Astrocyte of the cerebellum (primary cell): ENCODE data around the gene KLK14.

ENCODE experiments used
- DNase-seq: peaks from one replicate; pipeline ENCODE4 v3.0.0-alpha.2; 2011; ENCODE audit warnings: low read depth
- H3K4me3 ChIP-seq: 2 replicates; pipeline ENCODE4 v1.5.1; 2011; ENCODE audit warnings: mild to moderate bottlenecking, low read depth, low read length, moderate library complexity
- CTCF ChIP-seq: IDR thresholded peaks from 2 replicates; pipeline ENCODE4 v1.5.1; 2012; ENCODE audit warnings: low read length, low read depth, moderate library complexity, mild to moderate bottlenecking; ENCODE audit errors: missing control alignments
- in situ Hi-C: cut with HindIII; loops from 2 replicates; pipeline ENCODE4 v1.10.0; 2017; ENCODE audit warnings: low sequenced_read_pairs

The KLK14 gene

GRCh38 chr19:51111606-51112005, 28.9 kb upstream of the KLK14 start:
- in situ Hi-C loops: no loop called here
- peak; percentile 16 for TF ChIP-seq CTCF
- no peak overlapping the region for H3K4me3 ChIP-seq
- no peak for DNase-seq

- in situ Hi-C loops: no loop called here
- no peak for TF ChIP-seq CTCF
- DNase-seq: no peak
- no peak overlapping the region for H3K4me3 ChIP-seq
These were observed 27.9 kb upstream of the KLK14 start for GRCh38 chr19:51110666-51110971.

- no peak for DNase-seq
- H3K4me3 ChIP-seq: peak overlapping the region; percentile 68
- TF ChIP-seq CTCF: no peak
- in situ Hi-C loops: no loop called here
These were observed 26.1 kb upstream of the KLK14 start for GRCh38 chr19:51108805-51109146.

GRCh38 chr19:51108066-51108804, 25.5 kb upstream of the KLK14 start, which contains the start of gene CTU1:
CTU1 (minus strand) TSS chr19:51108409; CDS start chr19:51104569, 3,840 bp downstream.
- in situ Hi-C loops: no loop called here
- TF ChIP-seq CTCF: no peak
- H3K4me3 ChIP-seq: peak within 1 kb of the TSS; percentile 68
- DNase-seq: peak; percentile 98

- H3K4me3 ChIP-seq: peak overlapping the region; percentile 68
- TF ChIP-seq CTCF: no peak
- no peak for DNase-seq
- in situ Hi-C loops: no loop called here
These were observed 24.8 kb upstream of the KLK14 start for GRCh38 chr19:51107406-51108065.

- no peak overlapping the region for H3K4me3 ChIP-seq
- no peak for TF ChIP-seq CTCF
- in situ Hi-C loops: no loop called here
These were observed 21.2 kb upstream of the KLK14 start for GRCh38 chr19:51103926-51104341.

More at GRCh38 chr19:51103926-51104341, 21.2 kb upstream of the KLK14 start:
- no peak for DNase-seq
